Measurements from ENCODE around the gene ZNF777. TPM values are rescaled to one million over a fixed set of nuclear protein-coding genes. Genes with fewer than 3 reads are reported as not detected.
A peak's percentile ranks its signal among the peaks of the same experiment; 100 is the strongest.

ZNF777 gene
- total RNA-seq, 1 donor from 2014 or later: 20.3 TPM

DNA sequence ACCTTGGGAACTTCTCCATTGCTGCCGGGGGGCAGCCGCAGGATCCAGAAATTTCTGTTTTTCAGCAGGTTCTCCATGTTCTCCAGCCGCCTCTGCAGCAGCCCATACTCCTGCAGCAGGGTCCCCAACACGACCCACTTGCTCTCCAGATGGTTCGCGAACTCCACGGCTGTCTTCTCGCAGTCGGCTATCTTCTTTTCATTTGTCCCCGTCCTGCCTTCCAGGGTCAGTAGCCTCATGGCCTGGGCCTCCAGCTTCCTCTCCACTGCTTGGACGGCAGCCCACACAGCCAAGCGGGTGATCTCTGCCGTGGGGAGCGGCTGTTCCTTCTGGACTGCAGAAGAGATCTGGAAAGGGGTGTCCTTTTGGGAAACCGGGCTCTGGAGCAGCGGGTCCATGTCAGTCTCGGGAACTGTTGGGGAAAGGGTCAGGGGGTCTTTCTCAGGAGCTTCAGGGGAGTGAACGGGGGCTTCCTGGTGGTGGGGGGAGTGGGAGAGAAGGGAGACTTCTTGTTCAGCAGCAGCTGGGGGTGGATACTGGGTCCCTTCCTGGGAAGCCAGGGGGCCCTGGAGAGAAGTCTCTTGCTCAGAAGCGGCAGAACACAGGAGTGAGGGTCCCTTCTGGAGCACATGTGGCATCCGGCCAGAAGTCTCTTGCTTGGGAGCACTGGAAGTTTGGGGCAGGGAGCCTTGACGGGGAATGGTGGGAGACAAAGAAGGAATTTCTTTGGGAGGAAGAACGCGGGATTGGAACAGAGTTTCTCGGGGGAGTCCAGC, 5.5 kb downstream of the ZNF777 start:
- no peak overlapping the region for H3K4me3 Mint-ChIP-seq (ENCODE audit: low read depth)
- H3K4me1 Mint-ChIP-seq (ENCODE audit: low read depth): peaks cover 5% of the 10 kb centered on the region
- no peaks in the 10 kb centered on the region for H3K27me3 Mint-ChIP-seq
- no peak overlapping the region for H3K27ac Mint-ChIP-seq
- DNase-seq (ENCODE audit: low spot score, unreplicated experiment): no peak
- H3K36me3 Mint-ChIP-seq (ENCODE audit: insufficient read depth): peaks cover 17% of the 10 kb centered on the region
- TF ChIP-seq, protein P1, sequence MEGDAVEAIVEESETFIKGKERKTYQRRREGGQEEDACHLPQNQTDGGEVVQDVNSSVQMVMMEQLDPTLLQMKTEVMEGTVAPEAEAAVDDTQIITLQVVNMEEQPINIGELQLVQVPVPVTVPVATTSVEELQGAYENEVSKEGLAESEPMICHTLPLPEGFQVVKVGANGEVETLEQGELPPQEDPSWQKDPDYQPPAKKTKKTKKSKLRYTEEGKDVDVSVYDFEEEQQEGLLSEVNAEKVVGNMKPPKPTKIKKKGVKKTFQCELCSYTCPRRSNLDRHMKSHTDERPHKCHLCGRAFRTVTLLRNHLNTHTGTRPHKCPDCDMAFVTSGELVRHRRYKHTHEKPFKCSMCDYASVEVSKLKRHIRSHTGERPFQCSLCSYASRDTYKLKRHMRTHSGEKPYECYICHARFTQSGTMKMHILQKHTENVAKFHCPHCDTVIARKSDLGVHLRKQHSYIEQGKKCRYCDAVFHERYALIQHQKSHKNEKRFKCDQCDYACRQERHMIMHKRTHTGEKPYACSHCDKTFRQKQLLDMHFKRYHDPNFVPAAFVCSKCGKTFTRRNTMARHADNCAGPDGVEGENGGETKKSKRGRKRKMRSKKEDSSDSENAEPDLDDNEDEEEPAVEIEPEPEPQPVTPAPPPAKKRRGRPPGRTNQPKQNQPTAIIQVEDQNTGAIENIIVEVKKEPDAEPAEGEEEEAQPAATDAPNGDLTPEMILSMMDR (IDR thresholded peaks at IDR 0.05; ENCODE audit: unreplicated experiment): no peak
- H3K9me3 Mint-ChIP-seq (ENCODE audit: low read depth): no peaks in the 10 kb centered on the region

- H3K4me3 Mint-ChIP-seq (ENCODE audit: low read depth): no peak overlapping the region
Observed at GRCh38 chr7:149454750-149455149, 6.1 kb downstream of the ZNF777 start.

GRCh38 chr7:149454006-149454405, 6.9 kb downstream of the ZNF777 start:
- Mint-ChIP-seq H3K4me1 (ENCODE audit: low read depth) (peaks cover 5% of the 10 kb centered on the region), H3K9me3 (ENCODE audit: low read depth) (no peaks in the 10 kb centered on the region), H3K36me3 (ENCODE audit: insufficient read depth) (peaks cover 20% of the 10 kb centered on the region), H3K27ac (no peak overlapping the region), H3K4me3 (ENCODE audit: low read depth) (no peak overlapping the region), H3K27me3 (no peaks in the 10 kb centered on the region)
- TF ChIP-seq, protein P1 (IDR thresholded peaks at IDR 0.05; ENCODE audit: unreplicated experiment): no peak
- DNase-seq (ENCODE audit: low spot score, unreplicated experiment): no peak

More at GRCh38 chr7:149454750-149455149, 6.1 kb downstream of the ZNF777 start:
- DNase-seq (ENCODE audit: low spot score, unreplicated experiment): no peak
- TF ChIP-seq, protein P1 (IDR thresholded peaks at IDR 0.05; ENCODE audit: unreplicated experiment): no peak
- H3K27me3 Mint-ChIP-seq: no peaks in the 10 kb centered on the region
- H3K36me3 Mint-ChIP-seq (ENCODE audit: insufficient read depth): peaks cover 17% of the 10 kb centered on the region
- H3K9me3 Mint-ChIP-seq (ENCODE audit: low read depth): no peaks in the 10 kb centered on the region
- H3K4me1 Mint-ChIP-seq (ENCODE audit: low read depth): peaks cover 5% of the 10 kb centered on the region
- H3K27ac Mint-ChIP-seq: peak overlapping the region; percentile 73

- TF ChIP-seq, protein P1 (IDR thresholded peaks at IDR 0.05; ENCODE audit: unreplicated experiment): no peak
- H3K4me1 Mint-ChIP-seq (ENCODE audit: low read depth): no peaks in the 10 kb centered on the region
- H3K9me3 Mint-ChIP-seq (ENCODE audit: low read depth): no peaks in the 10 kb centered on the region
- no peak overlapping the region for H3K27ac Mint-ChIP-seq
- no peak overlapping the region for H3K4me3 Mint-ChIP-seq (ENCODE audit: low read depth)
- no peak for DNase-seq (ENCODE audit: low spot score, unreplicated experiment)
- no peaks in the 10 kb centered on the region for H3K27me3 Mint-ChIP-seq
- H3K36me3 Mint-ChIP-seq (ENCODE audit: insufficient read depth): peaks cover 30% of the 10 kb centered on the region
Observed at GRCh38 chr7:149450821-149451220, 10.0 kb downstream of the ZNF777 start.

GRCh38 chr7:149449897-149450296, 11.0 kb downstream of the ZNF777 start:
- TF ChIP-seq, protein P1 (IDR thresholded peaks at IDR 0.05; ENCODE audit: unreplicated experiment): no peak
- Mint-ChIP-seq H3K9me3 (ENCODE audit: low read depth) (no peaks in the 10 kb centered on the region), H3K27ac (no peak overlapping the region), H3K36me3 (ENCODE audit: insufficient read depth) (peaks cover 26% of the 10 kb centered on the region), H3K4me1 (ENCODE audit: low read depth) (no peaks in the 10 kb centered on the region), H3K27me3 (no peaks in the 10 kb centered on the region), H3K4me3 (ENCODE audit: low read depth) (no peak overlapping the region)
- DNase-seq (ENCODE audit: low spot score, unreplicated experiment): no peak

Measured in progenitor cell of endocrine pancreas (in vitro differentiated cells).